ENCODE results near the gene GADD45G. TPM values are rescaled to one million over a fixed set of nuclear protein-coding genes. Genes with fewer than 3 reads are reported as not detected.

GADD45G gene
- total RNA-seq, 1 donor = 1.8 TPM

DNA sequence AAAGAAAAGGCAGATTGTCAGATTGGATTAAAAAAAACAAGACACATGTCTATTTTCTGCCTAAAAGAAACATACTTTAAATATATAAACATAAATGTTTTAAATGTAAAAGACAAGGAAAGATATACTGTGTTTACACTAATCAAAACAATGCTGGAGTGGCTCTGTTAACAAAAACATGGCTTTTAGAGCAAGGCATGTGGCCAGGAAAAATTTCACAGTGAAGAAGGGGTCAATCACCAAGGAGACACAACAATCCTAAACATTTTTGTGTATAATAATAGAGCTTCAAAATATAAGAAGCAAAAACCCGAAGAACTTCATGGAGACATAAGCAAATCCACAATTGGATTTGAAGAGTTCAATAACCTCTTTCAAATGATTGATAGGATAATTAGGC is 18.5 kb upstream of the GADD45G start:
- no peak overlapping the region for H3K4me3 ChIP-seq (ENCODE audit: low read length)

DNA sequence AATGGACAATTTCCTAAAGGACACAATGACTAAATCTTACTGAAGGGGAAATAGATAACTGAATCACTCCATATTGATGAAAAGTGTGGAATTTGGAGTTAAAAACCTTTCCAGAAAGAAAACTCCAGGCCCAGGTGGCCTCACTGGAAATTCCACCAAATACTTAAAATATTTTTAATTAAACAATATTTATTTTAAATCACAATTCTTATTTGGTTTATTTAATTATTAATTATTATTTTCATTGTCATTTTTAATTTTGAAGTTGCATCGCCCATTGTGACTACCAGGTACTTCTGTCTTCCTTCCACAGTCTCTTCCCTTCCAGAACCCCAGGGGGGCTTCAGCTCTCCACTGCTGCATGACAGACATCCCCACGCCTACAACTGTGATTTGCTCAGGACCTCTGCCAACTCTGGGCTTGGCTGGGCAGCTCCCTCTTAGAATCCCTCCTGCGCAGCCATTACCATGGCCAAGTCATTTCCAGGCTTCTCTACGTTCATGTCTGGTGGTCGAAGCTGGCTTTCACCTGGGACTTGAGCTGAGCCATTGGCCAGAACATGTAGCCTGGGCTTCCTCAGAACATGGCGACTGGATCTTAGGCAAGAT is 16.4 kb upstream of the GADD45G start:
- H3K9me3 ChIP-seq (ENCODE audit: low read depth, low read length) = no peaks in the 10 kb centered on the region
- H3K27me3 ChIP-seq (ENCODE audit: insufficient read depth, low read length) = peaks cover 2% of the 10 kb centered on the region
- no peak overlapping the region for H3K4me3 ChIP-seq (ENCODE audit: low read length)
- H3K4me1 ChIP-seq (ENCODE audit: insufficient read depth, low read length) = no peaks in the 10 kb centered on the region

More for the DNA sequence above, 18.5 kb upstream of the GADD45G start:
- Histone ChIP-seq H3K9me3 (ENCODE audit: low read depth, low read length) (no peaks in the 10 kb centered on the region), H3K4me1 (ENCODE audit: insufficient read depth, low read length) (no peaks in the 10 kb centered on the region), H3K27me3 (ENCODE audit: insufficient read depth, low read length) (peaks cover 5% of the 10 kb centered on the region)

DNA sequence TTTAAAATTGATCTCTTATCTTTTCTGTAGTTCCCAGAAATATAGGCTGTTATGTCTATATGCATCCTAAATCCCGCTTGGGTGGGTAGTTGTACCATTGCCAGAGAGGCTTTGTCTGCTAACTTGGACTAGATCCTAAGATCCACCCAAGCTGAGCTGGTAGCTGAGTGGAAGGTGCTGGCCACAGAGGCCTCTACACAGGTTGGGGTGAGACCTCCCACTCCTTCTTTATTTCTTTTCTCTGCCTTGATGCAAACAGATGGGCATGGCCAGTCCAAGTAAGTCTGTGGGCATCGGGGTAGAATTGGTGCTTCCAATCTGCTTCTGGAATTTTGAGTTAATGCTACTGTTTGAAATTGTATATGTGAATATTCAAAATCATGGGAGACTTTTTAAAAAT is 14.4 kb upstream of the GADD45G start:
- Histone ChIP-seq H3K27me3 (ENCODE audit: insufficient read depth, low read length) (no peaks in the 10 kb centered on the region), H3K4me1 (ENCODE audit: insufficient read depth, low read length) (no peaks in the 10 kb centered on the region), H3K9me3 (ENCODE audit: low read depth, low read length) (no peaks in the 10 kb centered on the region), H3K4me3 (ENCODE audit: low read length) (no peak overlapping the region)

DNA sequence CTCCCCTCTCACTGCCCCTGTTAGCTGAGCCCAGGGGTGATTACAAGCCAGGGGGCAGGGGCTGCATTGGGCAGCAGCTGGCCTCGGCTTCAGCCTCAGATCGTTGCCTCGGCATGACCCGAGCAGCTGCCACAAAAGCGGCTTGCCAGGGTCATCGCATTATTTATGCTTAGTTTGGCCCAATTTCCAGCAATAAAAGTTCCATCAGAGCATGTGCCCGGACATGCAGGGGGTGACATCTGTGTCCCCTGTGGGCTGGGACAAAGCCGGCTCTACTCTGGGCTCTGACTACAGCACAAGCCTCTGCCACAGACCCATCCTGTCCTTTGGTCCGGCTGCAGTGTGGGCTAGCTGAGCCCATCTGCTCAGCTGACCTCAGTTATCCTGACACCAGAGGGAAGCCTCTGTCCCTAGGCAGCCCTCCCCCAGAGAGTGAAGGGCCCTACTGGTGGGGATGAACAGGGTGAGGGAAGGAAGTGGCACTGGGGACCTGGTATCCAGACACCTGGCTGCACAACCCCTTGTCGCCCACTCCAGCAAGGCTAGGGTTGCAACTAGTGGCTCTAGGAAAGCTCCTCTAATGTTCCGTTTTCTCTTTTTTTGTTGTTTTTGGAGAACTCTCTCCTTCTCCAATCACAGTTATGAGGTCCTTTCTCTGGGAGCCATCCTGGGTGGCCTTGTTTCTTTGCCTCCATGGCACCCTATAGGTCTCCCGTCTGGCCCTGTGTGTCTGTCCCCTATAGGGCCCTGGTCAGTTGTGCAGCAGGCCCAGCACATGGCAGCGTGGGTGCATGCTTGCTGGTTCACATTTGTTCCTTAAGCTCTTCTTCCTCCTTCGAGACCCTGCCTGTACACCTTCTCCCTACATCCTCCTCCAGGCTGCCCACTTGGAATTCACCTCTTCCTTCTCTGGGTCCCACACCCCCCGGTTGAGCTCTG is 13.3 kb upstream of the GADD45G start:
- H3K4me1 ChIP-seq (ENCODE audit: insufficient read depth, low read length) = no peaks in the 10 kb centered on the region
- H3K4me3 ChIP-seq (ENCODE audit: low read length) = no peak overlapping the region
- H3K9me3 ChIP-seq (ENCODE audit: low read depth, low read length) = no peaks in the 10 kb centered on the region
- H3K27me3 ChIP-seq (ENCODE audit: insufficient read depth, low read length) = no peaks in the 10 kb centered on the region

DNA sequence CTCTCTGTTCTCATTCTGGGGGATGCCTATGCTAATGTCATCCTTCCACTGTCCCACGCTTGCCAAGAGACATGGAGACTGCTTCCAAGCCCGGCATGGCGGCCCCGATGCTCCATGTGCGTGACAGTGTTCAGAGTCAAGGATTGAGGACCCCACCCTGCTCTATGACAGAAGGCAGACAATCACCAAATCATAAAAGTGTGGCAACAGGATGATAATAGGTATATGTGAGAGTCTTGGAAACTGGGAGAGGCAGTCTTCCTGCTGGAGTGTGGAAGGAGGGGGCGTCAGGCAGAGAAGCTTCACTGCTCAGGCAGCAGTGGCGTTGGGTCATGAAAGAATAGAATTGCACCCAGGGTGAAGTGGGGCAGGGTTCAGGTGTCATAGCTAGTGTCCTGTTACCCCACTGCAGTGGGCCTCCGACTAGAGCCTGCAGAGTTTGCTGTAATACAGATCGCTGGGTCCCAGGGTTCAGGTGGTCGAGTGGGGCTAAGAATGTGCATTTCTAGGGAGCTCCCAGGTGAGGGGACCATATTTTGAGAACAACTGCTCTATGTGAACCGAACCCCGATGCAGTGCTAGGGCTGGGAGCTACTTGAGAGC is 12.5 kb upstream of the GADD45G start:
- Histone ChIP-seq H3K4me1 (ENCODE audit: insufficient read depth, low read length) (no peaks in the 10 kb centered on the region), H3K9me3 (ENCODE audit: low read depth, low read length) (no peaks in the 10 kb centered on the region), H3K4me3 (ENCODE audit: low read length) (no peak overlapping the region), H3K27me3 (ENCODE audit: insufficient read depth, low read length) (no peaks in the 10 kb centered on the region)

DNA sequence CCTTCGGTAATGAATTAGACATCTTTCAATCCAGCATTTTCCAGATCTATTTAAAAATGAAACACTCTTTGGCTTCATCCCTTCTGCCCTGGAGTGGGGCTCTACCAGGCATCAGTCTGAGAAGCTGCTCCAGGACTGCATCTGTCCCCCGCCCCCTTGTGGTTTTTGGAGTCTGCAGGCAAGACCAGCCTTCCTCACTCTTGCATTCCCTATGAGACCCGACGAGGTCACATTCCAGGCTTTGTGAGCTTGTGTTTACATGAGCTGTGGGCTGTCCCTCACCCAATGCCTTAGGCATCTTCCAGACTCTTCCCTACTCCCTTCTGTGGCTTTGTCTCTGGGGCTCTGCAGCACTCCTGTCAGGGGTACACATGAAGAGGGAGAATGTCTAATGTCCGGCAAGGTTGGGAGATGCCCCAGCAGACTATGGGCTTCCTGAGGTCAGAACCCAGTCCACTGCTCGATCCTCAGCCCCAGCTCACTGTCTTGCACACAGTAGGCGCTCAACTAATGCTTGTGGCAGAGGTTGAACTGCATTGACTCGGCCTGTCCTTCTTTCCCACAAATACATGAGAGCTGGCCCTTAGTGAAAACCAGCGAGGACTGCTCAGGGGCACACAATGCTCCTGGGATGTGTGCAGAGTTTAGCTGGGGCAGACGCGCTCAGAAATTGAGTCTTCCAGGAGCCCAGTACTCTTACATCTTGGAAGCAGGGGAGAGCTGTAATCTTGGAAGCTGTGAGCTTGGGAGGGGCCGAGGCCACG is 11.7 kb upstream of the GADD45G start:
- no peaks in the 10 kb centered on the region for H3K4me1 ChIP-seq (ENCODE audit: insufficient read depth, low read length)
- H3K27me3 ChIP-seq (ENCODE audit: insufficient read depth, low read length) = no peaks in the 10 kb centered on the region
- H3K4me3 ChIP-seq (ENCODE audit: low read length) = no peak overlapping the region
- H3K9me3 ChIP-seq (ENCODE audit: low read depth, low read length) = no peaks in the 10 kb centered on the region

DNA sequence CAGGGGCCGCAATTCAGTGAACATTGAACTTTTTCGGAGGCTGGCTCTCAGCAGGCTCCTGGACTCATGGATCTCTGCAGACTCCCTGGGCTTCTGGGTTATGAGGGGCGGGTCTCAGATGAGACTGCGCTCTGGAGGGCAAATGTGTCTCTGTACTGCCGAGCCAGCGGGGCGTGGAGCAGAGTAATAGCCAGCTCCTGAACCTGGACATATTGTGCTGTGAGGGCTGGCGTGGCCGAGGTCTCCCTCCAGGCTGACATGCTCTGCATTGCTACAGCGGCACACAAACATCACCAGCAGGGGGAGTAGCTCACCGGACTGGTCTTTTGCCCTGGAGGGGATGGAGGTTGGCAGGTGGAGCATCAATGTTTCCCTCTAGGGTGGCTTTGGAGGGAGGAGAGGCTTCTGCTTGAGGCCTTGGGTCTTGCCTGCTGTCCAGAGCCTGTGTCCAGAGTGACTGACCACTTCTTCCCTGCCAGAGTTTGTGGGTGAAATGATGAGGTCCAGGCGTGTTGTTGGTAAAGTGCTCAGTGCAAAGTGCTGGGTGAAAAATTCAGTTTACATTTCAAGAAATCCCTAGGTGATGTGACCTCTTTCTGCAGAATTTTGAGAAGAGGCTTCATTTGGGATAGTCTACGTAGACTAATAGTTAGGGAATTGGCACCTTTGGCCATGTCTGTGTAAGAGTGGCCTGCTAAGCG is 10.9 kb upstream of the GADD45G start:
- Histone ChIP-seq H3K4me1 (ENCODE audit: insufficient read depth, low read length) (no peaks in the 10 kb centered on the region), H3K9me3 (ENCODE audit: low read depth, low read length) (no peaks in the 10 kb centered on the region), H3K27me3 (ENCODE audit: insufficient read depth, low read length) (no peaks in the 10 kb centered on the region), H3K4me3 (ENCODE audit: low read length) (no peak overlapping the region)

DNA sequence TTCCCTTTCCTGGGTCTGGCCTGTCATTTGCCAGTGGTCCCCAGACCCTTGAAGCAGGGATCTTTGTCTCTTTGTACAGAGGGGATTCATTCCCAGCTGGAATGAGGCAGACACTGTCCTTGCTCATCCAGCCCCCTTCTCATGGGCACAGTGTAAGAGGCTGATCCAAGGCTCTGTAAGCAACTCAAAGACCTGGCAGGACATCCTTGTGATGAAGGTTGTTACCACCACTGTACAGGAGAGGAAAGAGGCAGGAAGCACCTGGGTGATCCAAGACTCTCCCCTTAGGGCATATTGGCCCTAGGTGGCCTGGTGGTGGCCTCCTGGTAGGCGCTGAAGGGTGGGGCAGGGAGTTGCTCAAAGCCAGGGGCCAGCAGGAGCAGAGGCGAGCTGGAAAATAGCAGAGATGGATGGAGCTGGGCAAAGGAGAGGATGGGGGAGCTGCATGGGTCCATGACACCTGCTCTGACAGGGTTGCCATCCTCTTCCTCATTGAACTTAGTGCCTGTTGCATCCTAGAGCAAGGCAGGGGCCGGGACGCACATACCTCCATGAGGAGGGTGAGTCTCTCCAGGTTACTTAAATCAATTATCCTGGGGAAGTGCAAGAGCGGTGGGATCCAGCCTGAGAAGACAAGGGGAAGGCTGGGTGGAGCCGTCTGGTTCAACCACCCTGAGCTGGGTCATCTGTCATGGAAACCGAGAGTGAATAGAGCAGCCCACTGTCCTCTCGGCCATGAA is 9.8 kb upstream of the GADD45G start:
- no peaks in the 10 kb centered on the region for H3K4me1 ChIP-seq (ENCODE audit: insufficient read depth, low read length)
- no peaks in the 10 kb centered on the region for H3K27me3 ChIP-seq (ENCODE audit: insufficient read depth, low read length)
- no peak overlapping the region for H3K4me3 ChIP-seq (ENCODE audit: low read length)
- H3K9me3 ChIP-seq (ENCODE audit: low read depth, low read length) = no peaks in the 10 kb centered on the region

DNA sequence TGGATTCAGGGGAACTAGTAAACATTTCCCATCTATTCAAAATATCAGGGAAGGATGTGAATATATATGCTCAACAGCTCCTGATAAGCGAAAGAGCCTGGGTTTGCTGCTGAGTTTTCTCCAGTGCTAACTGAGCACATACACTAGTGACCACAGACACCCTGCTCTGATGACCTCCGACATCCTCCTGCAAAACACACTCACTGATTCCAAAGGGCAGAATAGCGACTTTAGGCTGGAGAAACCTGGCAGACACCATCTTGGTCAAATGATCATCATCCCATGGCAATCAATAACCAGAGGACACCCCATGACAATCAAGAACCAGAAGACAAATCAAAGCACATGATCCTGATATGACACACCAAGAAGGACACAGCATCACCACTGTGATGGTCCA is 9.2 kb upstream of the GADD45G start:
- no peaks in the 10 kb centered on the region for H3K4me1 ChIP-seq (ENCODE audit: insufficient read depth, low read length)
- H3K4me3 ChIP-seq (ENCODE audit: low read length) = no peak overlapping the region
- no peaks in the 10 kb centered on the region for H3K9me3 ChIP-seq (ENCODE audit: low read depth, low read length)
- no peaks in the 10 kb centered on the region for H3K27me3 ChIP-seq (ENCODE audit: insufficient read depth, low read length)

DNA sequence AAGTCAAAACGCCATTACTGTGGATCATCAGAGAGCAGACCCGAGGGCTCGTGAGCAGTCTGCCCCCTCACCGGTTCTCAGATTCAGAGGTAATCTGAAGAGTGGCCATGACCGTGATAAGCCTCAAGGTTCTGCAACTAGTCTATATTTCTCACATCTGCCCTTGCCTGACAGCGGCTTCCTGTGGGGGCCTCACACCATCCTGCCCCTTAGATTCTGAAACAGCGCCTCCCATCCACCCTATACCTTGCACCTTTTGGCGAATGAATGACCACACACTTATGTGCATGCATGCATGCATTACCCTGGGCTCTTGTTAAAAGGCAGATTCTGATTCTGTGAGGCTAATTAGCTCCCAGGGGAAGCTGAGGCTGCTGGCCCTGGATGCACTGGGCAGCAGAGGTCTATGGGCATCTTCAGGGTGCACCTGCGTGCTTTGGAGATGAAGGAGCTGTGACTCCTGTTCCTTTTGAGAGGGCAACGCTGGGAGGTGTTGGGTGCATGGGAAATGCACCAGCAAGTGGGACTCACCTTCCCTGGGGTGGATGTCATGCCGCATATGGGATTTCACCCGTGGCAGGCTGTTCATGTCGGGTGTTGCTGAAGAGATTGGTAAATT is 7.8 kb upstream of the GADD45G start:
- H3K4me3 ChIP-seq (ENCODE audit: low read length) = no peak overlapping the region
- no peaks in the 10 kb centered on the region for H3K9me3 ChIP-seq (ENCODE audit: low read depth, low read length)
- H3K4me1 ChIP-seq (ENCODE audit: insufficient read depth, low read length) = no peaks in the 10 kb centered on the region
- no peaks in the 10 kb centered on the region for H3K27me3 ChIP-seq (ENCODE audit: insufficient read depth, low read length)

DNA sequence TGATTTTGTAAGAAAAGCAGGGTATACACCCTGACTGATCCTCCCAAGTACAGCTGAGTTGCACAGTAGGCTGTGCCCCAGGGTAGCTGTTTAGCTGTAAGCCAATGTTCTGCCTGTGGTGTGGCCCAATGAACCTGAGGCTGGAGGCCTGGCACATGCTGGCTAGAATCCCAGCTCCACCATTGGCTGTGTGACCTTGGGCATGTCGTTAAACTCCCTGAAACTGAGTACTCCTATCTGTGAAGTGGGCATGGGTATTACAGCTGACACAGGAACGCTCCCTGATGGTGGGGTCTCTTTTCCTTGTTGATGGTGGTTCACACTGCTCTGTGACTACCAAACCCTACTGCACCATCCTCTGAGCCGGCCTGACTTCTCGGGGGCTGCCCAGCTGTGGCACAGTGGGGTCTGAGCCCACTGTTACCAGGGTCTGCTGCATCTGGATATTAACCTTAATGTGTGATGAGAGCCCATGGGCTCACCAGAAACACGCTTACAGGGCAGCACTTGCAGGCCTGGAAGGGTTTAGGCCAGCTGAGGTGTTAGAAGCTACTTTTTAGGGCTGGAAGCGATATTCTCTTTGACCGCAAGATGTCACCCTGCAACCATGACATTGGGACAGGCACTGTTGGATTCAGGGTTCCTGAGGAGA is 7.0 kb upstream of the GADD45G start:
- no peaks in the 10 kb centered on the region for H3K27me3 ChIP-seq (ENCODE audit: insufficient read depth, low read length)
- no peaks in the 10 kb centered on the region for H3K9me3 ChIP-seq (ENCODE audit: low read depth, low read length)
- H3K4me3 ChIP-seq (ENCODE audit: low read length) = no peak overlapping the region
- peaks cover 1% of the 10 kb centered on the region for H3K4me1 ChIP-seq (ENCODE audit: insufficient read depth, low read length)

DNA sequence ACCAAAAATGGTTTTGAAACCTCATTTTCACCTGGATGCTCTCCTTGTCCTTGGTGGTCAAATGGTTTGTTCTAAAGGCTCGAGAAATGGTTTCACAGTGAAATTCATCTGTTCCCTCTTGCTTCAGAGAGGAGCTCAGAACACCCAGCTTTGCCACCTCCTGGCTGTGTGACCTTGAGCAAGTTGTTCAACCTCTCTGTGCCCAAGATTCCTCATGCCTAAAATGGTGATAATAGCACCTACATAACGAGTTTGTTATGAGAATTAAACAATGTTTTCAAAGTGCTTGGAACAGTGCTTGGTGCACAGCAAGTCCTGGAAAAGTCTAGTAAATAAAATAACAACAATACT is 6.5 kb upstream of the GADD45G start:
- H3K4me1 ChIP-seq (ENCODE audit: insufficient read depth, low read length) = peaks cover 6% of the 10 kb centered on the region
- H3K9me3 ChIP-seq (ENCODE audit: low read depth, low read length) = no peaks in the 10 kb centered on the region
- H3K27me3 ChIP-seq (ENCODE audit: insufficient read depth, low read length) = peaks cover under 1% of the 10 kb centered on the region
- no peak overlapping the region for H3K4me3 ChIP-seq (ENCODE audit: low read length)

DNA sequence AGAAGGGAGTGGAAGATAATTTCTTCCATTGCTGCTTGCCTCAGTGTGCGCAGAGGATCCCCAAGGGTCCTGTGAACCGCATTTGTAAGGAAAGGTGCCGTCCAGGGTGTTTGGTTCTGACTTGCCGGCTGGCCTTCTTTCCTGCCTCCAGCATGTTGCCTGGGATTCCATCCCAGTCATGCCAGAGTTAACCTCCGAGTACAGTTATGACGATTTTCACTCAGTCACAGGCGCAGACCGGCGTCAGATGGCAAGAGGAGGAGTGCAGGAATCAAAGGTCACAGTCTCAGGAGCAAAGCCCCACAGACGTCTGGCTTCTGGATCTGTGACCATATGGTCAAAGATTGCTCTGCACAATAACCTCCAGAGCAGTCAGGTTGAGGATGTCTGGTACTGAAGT is 5.9 kb upstream of the GADD45G start:
- no peak overlapping the region for H3K4me3 ChIP-seq (ENCODE audit: low read length)
- H3K9me3 ChIP-seq (ENCODE audit: low read depth, low read length) = no peaks in the 10 kb centered on the region
- peaks cover 6% of the 10 kb centered on the region for H3K27me3 ChIP-seq (ENCODE audit: insufficient read depth, low read length)
- peaks cover 12% of the 10 kb centered on the region for H3K4me1 ChIP-seq (ENCODE audit: insufficient read depth, low read length)

Measured in mononuclear cell (primary cell).